MM.1S (cell line): ENCODE measurements around the gene CTNNA1.

Source experiments
- EZH2 ChIP-seq: fragments of 300-600 bp; sonication (generic); optimal IDR thresholded peaks from 2 replicates; pipeline ENCODE3; 2017; ENCODE audit warnings: low read depth, mild to moderate bottlenecking, antibody characterized with exemption, low read length, mixed read lengths
- TF ChIP-seq, protein P1 (sequence below): fragments of 300-600 bp; sonication (generic); IDR thresholded peaks from 2 replicates; pipeline ENCODE4 v1.5.1; 2016; ENCODE audit warnings: antibody characterized with exemption, low read length, mixed read lengths

- TF ChIP-seq, protein P1, sequence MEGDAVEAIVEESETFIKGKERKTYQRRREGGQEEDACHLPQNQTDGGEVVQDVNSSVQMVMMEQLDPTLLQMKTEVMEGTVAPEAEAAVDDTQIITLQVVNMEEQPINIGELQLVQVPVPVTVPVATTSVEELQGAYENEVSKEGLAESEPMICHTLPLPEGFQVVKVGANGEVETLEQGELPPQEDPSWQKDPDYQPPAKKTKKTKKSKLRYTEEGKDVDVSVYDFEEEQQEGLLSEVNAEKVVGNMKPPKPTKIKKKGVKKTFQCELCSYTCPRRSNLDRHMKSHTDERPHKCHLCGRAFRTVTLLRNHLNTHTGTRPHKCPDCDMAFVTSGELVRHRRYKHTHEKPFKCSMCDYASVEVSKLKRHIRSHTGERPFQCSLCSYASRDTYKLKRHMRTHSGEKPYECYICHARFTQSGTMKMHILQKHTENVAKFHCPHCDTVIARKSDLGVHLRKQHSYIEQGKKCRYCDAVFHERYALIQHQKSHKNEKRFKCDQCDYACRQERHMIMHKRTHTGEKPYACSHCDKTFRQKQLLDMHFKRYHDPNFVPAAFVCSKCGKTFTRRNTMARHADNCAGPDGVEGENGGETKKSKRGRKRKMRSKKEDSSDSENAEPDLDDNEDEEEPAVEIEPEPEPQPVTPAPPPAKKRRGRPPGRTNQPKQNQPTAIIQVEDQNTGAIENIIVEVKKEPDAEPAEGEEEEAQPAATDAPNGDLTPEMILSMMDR = no peak
- no peak for TF ChIP-seq EZH2
Measured at GRCh38 chr5:138932171-138932810, 179.1 kb downstream of the CTNNA1 start.
